Skeletal muscle cell (primary cell): ENCODE measurements around the gene NOL4L.

Experiments used
- DNase-seq: peaks from one replicate; pipeline ENCODE4 v3.0.0-alpha.2; 2010; ENCODE audit warnings: low read depth
- H3K4me3 ChIP-seq: 2 replicates; pipeline ENCODE4 v1.5.1; 2011; ENCODE audit warnings: low read depth, mild to moderate bottlenecking, control low read depth, low read length, moderate library complexity

NOL4L gene

GRCh38 chr20:32444474-32445220 is 140.5 kb downstream of the NOL4L start:
- no peak for DNase-seq
- no peak overlapping the region for H3K4me3 ChIP-seq

GRCh38 chr20:32443386-32443974 is 141.7 kb downstream of the NOL4L start:
- no peak for DNase-seq
- H3K4me3 ChIP-seq: no peak overlapping the region

GRCh38 chr20:32442630-32443373 is 142.3 kb downstream of the NOL4L start:
- DNase-seq: no peak

GRCh38 chr20:32441638-32442037 is 143.5 kb downstream of the NOL4L start:
- DNase-seq: no peak
- no peak overlapping the region for H3K4me3 ChIP-seq

More at GRCh38 chr20:32442630-32443373, 142.3 kb downstream of the NOL4L start:
- no peak overlapping the region for H3K4me3 ChIP-seq

- no peak for DNase-seq
- no peak overlapping the region for H3K4me3 ChIP-seq
Observed at GRCh38 chr20:32440758-32441078, 144.4 kb downstream of the NOL4L start.

GRCh38 chr20:32440069-32440757 is 144.9 kb downstream of the NOL4L start:
- no peak overlapping the region for H3K4me3 ChIP-seq
- DNase-seq: no peak

GRCh38 chr20:32439132-32439829 is 145.9 kb downstream of the NOL4L start:
- H3K4me3 ChIP-seq: no peak overlapping the region
- peak; percentile 62 for DNase-seq

- no peak overlapping the region for H3K4me3 ChIP-seq
- DNase-seq: no peak
Observed at GRCh38 chr20:32438331-32438858, 146.7 kb downstream of the NOL4L start.

GRCh38 chr20:32437391-32438074 is 147.6 kb downstream of the NOL4L start:
- H3K4me3 ChIP-seq: no peak overlapping the region
- no peak for DNase-seq

- no peak overlapping the region for H3K4me3 ChIP-seq
- no peak for DNase-seq
Observed at GRCh38 chr20:32436968-32437367, 148.2 kb downstream of the NOL4L start.

GRCh38 chr20:32436142-32436861 is 148.8 kb downstream of the NOL4L start:
- no peak overlapping the region for H3K4me3 ChIP-seq
- no peak for DNase-seq

GRCh38 chr20:32435449-32436107 is 149.6 kb downstream of the NOL4L start:
- no peak for DNase-seq
- H3K4me3 ChIP-seq: no peak overlapping the region

GRCh38 chr20:32434434-32434833 is 150.7 kb downstream of the NOL4L start:
- DNase-seq: no peak

GRCh38 chr20:32433311-32434021 is 151.7 kb downstream of the NOL4L start:
- no peak overlapping the region for H3K4me3 ChIP-seq
- no peak for DNase-seq

More at GRCh38 chr20:32434434-32434833, 150.7 kb downstream of the NOL4L start:
- H3K4me3 ChIP-seq: no peak overlapping the region

- H3K4me3 ChIP-seq: no peak overlapping the region
- DNase-seq: no peak
Observed at GRCh38 chr20:32432277-32432676, 152.9 kb downstream of the NOL4L start.

- DNase-seq: no peak
- no peak overlapping the region for H3K4me3 ChIP-seq
Observed at GRCh38 chr20:32431457-32431856, 153.7 kb downstream of the NOL4L start.

GRCh38 chr20:32429745-32430360 is 155.3 kb downstream of the NOL4L start:
- DNase-seq: no peak
- no peak overlapping the region for H3K4me3 ChIP-seq
